Endothelial cell (in vitro differentiated cells): ENCODE data around the gene PPP3CA. TPM values are rescaled to one million over a fixed set of nuclear protein-coding genes. Genes with fewer than 3 reads are reported as not detected.

Source experiments
- DNase-seq: peaks from one replicate; pipeline ENCODE4 v3.0.0; 2021; ENCODE audit warnings: low spot score
- H3K27ac Mint-ChIP-seq: one replicate; pipeline ENCODE4 v1.8.0; 2021; ENCODE audit warnings: mixed read lengths, inconsistent platforms; ENCODE audit not compliant: unreplicated experiment
- H3K27me3 Mint-ChIP-seq: one replicate; pipeline ENCODE4 v1.8.0; 2021; ENCODE audit warnings: mild to moderate bottlenecking, moderate library complexity, mixed read lengths, inconsistent platforms; ENCODE audit not compliant: unreplicated experiment
- H3K36me3 Mint-ChIP-seq: one replicate; pipeline ENCODE4 v1.8.0; 2021; ENCODE audit warnings: mild to moderate bottlenecking, low read depth, mixed read lengths, inconsistent platforms; ENCODE audit not compliant: unreplicated experiment
- H3K4me1 Mint-ChIP-seq: one replicate; pipeline ENCODE4 v1.8.0; 2021; ENCODE audit warnings: mild to moderate bottlenecking, mixed read lengths, inconsistent platforms; ENCODE audit not compliant: unreplicated experiment
- H3K4me3 Mint-ChIP-seq: one replicate; pipeline ENCODE4 v1.8.0; 2021; ENCODE audit warnings: mild to moderate bottlenecking, mixed read lengths, inconsistent platforms; ENCODE audit not compliant: unreplicated experiment
- H3K9me3 Mint-ChIP-seq: one replicate; pipeline ENCODE4 v1.8.0; 2021; ENCODE audit warnings: mixed read lengths, inconsistent platforms; ENCODE audit not compliant: unreplicated experiment
- total RNA-seq: library from RNA; stranded (reverse); fragmentation: NEBNext Ultra II Directional; extraction: Animal tissue kit (Norgen Biotek cat#: 25700); gene quantifications from one replicate; pipeline ENCODE4 v1.2.1, GENCODE V29; 2021; ENCODE audit not compliant: unreplicated experiment
- TF ChIP-seq, protein P1 (sequence below): fragments of 200-600 bp; sonication (generic); IDR thresholded peaks from one replicate; pipeline ENCODE4 v1.5.0; 2021; ENCODE audit warnings: antibody characterized with exemption; ENCODE audit not compliant: unreplicated experiment

The PPP3CA gene
- total RNA-seq, 1 donor from 2014 or later: 60.5 TPM

DNA sequence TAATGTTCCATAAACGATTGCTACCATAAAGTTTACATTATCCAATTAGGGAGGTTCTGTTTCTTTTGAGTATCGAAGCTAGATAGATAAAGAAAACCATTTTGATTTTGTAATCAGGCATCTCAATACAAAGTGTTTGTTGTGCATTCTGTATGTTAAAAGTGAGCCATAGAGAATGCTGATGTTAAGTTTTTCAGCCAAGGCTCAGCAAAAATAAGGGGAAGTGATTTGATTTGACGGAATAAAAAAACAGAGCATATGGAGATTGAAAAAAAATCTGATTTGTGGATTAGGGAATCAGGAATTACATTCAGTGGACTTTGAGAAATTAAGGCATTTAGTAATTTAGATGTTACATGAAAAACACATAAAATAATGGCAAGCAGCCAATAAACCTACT, 314.8 kb downstream of the PPP3CA start:
- peaks cover 48% of the 10 kb centered on the region for H3K4me1 Mint-ChIP-seq
- DNase-seq: no peak
- no peak overlapping the region for H3K4me3 Mint-ChIP-seq
- no peaks in the 10 kb centered on the region for H3K9me3 Mint-ChIP-seq
- peaks cover 10% of the 10 kb centered on the region for H3K27me3 Mint-ChIP-seq
- TF ChIP-seq, protein P1, sequence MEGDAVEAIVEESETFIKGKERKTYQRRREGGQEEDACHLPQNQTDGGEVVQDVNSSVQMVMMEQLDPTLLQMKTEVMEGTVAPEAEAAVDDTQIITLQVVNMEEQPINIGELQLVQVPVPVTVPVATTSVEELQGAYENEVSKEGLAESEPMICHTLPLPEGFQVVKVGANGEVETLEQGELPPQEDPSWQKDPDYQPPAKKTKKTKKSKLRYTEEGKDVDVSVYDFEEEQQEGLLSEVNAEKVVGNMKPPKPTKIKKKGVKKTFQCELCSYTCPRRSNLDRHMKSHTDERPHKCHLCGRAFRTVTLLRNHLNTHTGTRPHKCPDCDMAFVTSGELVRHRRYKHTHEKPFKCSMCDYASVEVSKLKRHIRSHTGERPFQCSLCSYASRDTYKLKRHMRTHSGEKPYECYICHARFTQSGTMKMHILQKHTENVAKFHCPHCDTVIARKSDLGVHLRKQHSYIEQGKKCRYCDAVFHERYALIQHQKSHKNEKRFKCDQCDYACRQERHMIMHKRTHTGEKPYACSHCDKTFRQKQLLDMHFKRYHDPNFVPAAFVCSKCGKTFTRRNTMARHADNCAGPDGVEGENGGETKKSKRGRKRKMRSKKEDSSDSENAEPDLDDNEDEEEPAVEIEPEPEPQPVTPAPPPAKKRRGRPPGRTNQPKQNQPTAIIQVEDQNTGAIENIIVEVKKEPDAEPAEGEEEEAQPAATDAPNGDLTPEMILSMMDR: no peak
- peaks cover 11% of the 10 kb centered on the region for H3K36me3 Mint-ChIP-seq
- H3K27ac Mint-ChIP-seq: no peak overlapping the region

DNA sequence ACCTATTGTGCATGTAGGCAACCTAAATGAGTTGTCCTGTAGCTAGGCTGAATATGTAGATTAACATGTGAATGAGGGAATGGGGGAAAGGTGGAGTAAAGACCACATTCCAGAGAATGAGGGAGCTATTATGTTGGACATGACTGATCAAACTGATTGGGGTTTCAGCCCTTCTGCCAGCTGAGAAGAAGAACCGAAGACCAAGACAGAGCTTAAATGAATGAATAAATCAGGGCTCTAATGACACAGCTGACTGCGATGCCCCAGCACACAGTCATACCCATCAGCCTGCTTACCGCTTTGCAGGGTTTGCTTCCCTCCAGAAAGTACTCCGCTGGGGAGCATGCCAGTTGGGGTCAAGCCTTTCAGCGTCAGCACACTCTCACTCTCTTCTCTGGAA, 315.4 kb downstream of the PPP3CA start:
- Mint-ChIP-seq H3K9me3 (no peaks in the 10 kb centered on the region), H3K4me3 (peak overlapping the region; percentile 2), H3K4me1 (peaks cover 44% of the 10 kb centered on the region), H3K27me3 (peaks cover 9% of the 10 kb centered on the region), H3K27ac (no peak overlapping the region), H3K36me3 (peaks cover 11% of the 10 kb centered on the region)
- DNase-seq: no peak
- TF ChIP-seq, protein P1: no peak

DNA sequence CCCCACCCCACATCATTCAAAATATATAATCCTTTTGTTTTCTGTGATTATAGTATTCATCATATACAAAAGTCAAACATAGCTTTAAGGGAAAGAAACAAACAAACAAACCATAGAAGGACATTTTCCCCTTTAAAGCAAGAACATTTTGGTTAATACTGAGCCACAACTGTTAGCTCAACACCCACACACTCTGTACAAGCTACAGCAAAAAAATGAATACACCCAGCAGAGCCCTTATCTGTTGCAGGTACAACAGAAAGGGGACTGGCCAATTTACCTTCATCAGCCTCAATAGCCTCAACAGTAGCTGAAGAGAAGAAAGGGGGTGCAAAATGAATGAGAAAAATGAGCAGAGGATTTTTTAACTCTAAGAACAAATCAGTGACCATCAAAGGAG, 318.4 kb downstream of the PPP3CA start:
- Mint-ChIP-seq H3K27ac (peak overlapping the region; percentile 54), H3K4me1 (peaks cover 32% of the 10 kb centered on the region), H3K9me3 (no peaks in the 10 kb centered on the region), H3K36me3 (peaks cover 8% of the 10 kb centered on the region), H3K4me3 (no peak overlapping the region), H3K27me3 (no peaks in the 10 kb centered on the region)
- no peak for DNase-seq
- TF ChIP-seq, protein P1: no peak

DNA sequence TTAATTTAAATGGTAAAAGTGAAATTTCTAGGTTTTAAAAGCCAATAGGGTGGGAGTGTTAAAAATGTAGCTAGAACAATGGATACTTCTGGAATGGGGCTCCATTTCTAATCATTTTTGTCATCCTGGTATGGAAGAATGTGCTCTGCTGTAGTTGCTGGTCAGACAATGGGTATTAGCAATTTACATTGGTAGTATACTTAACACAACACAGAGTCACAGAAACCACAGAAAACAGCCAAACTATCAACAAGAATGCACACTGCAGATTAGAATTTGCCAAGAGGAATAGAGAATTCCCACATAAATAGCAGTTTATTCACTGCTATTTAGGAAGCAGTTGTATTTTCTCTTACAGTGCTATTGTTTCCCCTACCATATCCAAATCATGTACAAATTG, 319.6 kb downstream of the PPP3CA start:
- Mint-ChIP-seq H3K4me3 (no peak overlapping the region), H3K4me1 (peaks cover 26% of the 10 kb centered on the region), H3K9me3 (no peaks in the 10 kb centered on the region), H3K36me3 (peaks cover 10% of the 10 kb centered on the region), H3K27ac (peak overlapping the region; percentile 40), H3K27me3 (no peaks in the 10 kb centered on the region)
- DNase-seq: no peak
- TF ChIP-seq, protein P1: no peak

DNA sequence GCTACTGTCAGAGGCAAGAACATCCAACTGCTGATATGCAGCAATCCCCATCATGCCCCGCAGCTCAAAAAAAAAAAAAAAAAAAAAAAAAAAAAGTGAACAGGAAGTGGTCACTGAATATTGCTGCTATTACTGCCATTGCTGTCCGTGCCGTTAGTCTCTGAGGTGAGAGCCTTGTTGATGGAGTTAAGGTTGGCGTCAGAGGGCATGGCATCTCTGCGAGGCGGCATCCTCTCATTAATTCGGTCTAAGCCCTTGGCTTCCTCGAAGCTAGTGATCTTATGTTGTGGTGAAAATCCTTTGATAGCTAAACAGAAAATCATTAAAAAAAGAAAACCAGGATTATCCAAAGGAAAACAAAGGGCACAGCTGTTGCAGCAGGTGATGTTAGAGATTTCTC, 321.6 kb downstream of the PPP3CA start:
- no peak overlapping the region for H3K27ac Mint-ChIP-seq
- peaks cover 29% of the 10 kb centered on the region for H3K4me1 Mint-ChIP-seq
- H3K4me3 Mint-ChIP-seq: no peak overlapping the region
- TF ChIP-seq, protein P1: no peak
- DNase-seq: no peak
- peaks cover 16% of the 10 kb centered on the region for H3K36me3 Mint-ChIP-seq
- no peaks in the 10 kb centered on the region for H3K9me3 Mint-ChIP-seq
- no peaks in the 10 kb centered on the region for H3K27me3 Mint-ChIP-seq
